ENCODE data around the gene ADGB.

- TF ChIP-seq MAX (IDR thresholded peaks at IDR 0.05) (no peak), CTCF (IDR thresholded peaks at IDR 0.05) (no peak), ZNF302 (CRISPR knock-in tag; IDR thresholded peaks at IDR 0.05) (no peak), FOSL2 (IDR thresholded peaks at IDR 0.05) (no peak), FOSL2 (CRISPR knock-in tag; IDR thresholded peaks at IDR 0.05) (no peak), HDAC2 (IDR thresholded peaks at IDR 0.05) (no peak), NFE2L2 (conservative IDR thresholded peaks at IDR 0.05; ENCODE audit: low read length) (no peak), BHLHE40 (IDR thresholded peaks at IDR 0.05; ENCODE audit: low read depth, low read length) (no peak), POLR2A (IDR thresholded peaks at IDR 0.05; ENCODE audit: low read length) (no peak), RFX5 (IDR thresholded peaks at IDR 0.05) (no peak), EP300 (IDR thresholded peaks at IDR 0.05) (no peak)
These were observed 20.7 kb upstream of the ADGB start for GRCh38 chr6:146578054-146578453.

All from A549 (cell line).